Measurements from ENCODE around the gene EBF3. TPM values are rescaled to one million over a fixed set of nuclear protein-coding genes. Genes with fewer than 3 reads are reported as not detected.

Gene EBF3, protein sequence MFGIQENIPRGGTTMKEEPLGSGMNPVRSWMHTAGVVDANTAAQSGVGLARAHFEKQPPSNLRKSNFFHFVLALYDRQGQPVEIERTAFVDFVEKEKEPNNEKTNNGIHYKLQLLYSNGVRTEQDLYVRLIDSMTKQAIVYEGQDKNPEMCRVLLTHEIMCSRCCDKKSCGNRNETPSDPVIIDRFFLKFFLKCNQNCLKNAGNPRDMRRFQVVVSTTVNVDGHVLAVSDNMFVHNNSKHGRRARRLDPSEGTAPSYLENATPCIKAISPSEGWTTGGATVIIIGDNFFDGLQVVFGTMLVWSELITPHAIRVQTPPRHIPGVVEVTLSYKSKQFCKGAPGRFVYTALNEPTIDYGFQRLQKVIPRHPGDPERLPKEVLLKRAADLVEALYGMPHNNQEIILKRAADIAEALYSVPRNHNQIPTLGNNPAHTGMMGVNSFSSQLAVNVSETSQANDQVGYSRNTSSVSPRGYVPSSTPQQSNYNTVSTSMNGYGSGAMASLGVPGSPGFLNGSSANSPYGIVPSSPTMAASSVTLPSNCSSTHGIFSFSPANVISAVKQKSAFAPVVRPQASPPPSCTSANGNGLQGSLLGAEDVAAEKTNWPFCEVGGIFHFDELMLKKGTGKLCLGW
- 0.23 and 0.49 TPM in 2 replicates for total RNA-seq (2014; rRNA removed; shearing (Covaris generic))
- polyA plus RNA-seq (2016; fragmentation: Nextera tagmentation; extraction: Ambion mirVana) = 0.12 and 0.27 TPM in 2 replicates
- long read RNA-seq = 0 reads

DNA sequence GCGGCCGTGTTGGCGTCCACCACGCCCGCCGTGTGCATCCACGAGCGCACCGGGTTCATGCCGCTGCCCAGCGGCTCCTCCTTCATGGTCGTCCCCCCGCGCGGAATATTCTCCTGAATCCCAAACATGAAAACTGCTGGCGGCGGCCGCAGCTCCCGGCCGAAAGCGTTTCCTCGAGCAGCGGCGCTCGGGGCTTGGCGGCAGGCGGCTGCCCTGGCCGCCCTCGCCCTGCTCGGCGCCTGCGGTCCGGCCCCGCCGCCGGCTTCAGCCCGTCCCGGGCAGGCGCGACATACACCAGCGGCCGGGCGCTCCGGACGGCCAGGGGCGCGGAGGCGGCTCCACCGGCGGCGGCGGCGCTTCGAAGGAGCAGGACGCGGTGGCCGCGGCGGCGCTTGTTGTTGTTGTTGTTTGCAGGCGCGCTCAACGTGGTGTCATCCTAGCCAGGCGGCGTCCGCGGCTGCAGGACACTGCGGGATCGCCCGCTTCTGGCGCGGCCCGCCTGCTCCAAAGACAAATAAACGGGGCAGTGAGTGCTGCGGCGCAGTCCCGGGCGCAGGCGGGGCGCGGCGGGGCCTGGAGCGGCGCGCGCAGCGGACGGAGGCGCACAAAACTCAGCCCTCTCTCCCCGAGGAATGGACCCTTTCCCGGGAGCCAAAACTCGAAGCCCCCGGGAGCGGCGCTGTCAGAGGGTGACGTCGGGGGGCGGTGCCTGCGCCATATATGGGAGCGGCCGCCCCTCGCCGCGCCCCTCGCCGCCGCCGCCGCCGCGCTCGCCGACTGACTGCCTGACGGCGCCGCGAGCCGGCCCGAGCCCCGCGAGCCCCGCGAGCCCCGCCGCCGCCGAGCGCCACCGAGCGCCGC, at the start of gene EBF3:
Gene EBF3 (minus strand): TSS at position 634 of the 861 bp plus-strand sequence. CDS start 506 bp downstream, at position 128.
- Histone ChIP-seq H3K27ac (ENCODE audit: low read depth) (no peak within 1 kb of the TSS), H3K9me2 (ENCODE audit: insufficient read depth) (no peaks in the 10 kb centered on the region), H3K4me1 (ENCODE audit: insufficient read depth) (peaks cover 61% of the 10 kb centered on the region), H3K36me3 (ENCODE audit: insufficient read depth) (no peaks in the 10 kb centered on the region), H2AFZ (peak within 1 kb of the TSS; percentile 69), H3K79me2 (replicated peaks; ENCODE audit: insufficient read depth) (no peaks in the 10 kb centered on the region), H3K27me3 (ENCODE audit: insufficient read depth) (peaks cover 98% of the 10 kb centered on the region), H3F3A (replicated peaks; ENCODE audit: low read depth) (peaks cover 21% of the 10 kb centered on the region; the same call in 1 of the 2 replicates), H4K20me1 (replicated peaks; ENCODE audit: insufficient read depth) (peaks cover 15% of the 10 kb centered on the region), H3K4me3 (peak within 1 kb of the TSS; percentile 64), H3K4me2 (peak within 1 kb of the TSS; percentile 86)
- ATAC-seq = peak; percentile 9
- H3K4me3 Mint-ChIP-seq = peak within 1 kb of the TSS; percentile 71
- peaks cover 83% of the 10 kb centered on the region for H3K27me3 Mint-ChIP-seq (ENCODE audit: insufficient read depth, low read depth, poor library complexity)
- peaks cover 35% of the 10 kb centered on the region for H3K4me1 Mint-ChIP-seq
- no peaks in the 10 kb centered on the region for H3K36me3 Mint-ChIP-seq (ENCODE audit: low read depth)
- H3K9me3 Mint-ChIP-seq = peaks cover 9% of the 10 kb centered on the region; the same call in 1 of the 3 replicates
- no peak within 1 kb of the TSS for H3K27ac Mint-ChIP-seq
- TF ChIP-seq, protein P1, sequence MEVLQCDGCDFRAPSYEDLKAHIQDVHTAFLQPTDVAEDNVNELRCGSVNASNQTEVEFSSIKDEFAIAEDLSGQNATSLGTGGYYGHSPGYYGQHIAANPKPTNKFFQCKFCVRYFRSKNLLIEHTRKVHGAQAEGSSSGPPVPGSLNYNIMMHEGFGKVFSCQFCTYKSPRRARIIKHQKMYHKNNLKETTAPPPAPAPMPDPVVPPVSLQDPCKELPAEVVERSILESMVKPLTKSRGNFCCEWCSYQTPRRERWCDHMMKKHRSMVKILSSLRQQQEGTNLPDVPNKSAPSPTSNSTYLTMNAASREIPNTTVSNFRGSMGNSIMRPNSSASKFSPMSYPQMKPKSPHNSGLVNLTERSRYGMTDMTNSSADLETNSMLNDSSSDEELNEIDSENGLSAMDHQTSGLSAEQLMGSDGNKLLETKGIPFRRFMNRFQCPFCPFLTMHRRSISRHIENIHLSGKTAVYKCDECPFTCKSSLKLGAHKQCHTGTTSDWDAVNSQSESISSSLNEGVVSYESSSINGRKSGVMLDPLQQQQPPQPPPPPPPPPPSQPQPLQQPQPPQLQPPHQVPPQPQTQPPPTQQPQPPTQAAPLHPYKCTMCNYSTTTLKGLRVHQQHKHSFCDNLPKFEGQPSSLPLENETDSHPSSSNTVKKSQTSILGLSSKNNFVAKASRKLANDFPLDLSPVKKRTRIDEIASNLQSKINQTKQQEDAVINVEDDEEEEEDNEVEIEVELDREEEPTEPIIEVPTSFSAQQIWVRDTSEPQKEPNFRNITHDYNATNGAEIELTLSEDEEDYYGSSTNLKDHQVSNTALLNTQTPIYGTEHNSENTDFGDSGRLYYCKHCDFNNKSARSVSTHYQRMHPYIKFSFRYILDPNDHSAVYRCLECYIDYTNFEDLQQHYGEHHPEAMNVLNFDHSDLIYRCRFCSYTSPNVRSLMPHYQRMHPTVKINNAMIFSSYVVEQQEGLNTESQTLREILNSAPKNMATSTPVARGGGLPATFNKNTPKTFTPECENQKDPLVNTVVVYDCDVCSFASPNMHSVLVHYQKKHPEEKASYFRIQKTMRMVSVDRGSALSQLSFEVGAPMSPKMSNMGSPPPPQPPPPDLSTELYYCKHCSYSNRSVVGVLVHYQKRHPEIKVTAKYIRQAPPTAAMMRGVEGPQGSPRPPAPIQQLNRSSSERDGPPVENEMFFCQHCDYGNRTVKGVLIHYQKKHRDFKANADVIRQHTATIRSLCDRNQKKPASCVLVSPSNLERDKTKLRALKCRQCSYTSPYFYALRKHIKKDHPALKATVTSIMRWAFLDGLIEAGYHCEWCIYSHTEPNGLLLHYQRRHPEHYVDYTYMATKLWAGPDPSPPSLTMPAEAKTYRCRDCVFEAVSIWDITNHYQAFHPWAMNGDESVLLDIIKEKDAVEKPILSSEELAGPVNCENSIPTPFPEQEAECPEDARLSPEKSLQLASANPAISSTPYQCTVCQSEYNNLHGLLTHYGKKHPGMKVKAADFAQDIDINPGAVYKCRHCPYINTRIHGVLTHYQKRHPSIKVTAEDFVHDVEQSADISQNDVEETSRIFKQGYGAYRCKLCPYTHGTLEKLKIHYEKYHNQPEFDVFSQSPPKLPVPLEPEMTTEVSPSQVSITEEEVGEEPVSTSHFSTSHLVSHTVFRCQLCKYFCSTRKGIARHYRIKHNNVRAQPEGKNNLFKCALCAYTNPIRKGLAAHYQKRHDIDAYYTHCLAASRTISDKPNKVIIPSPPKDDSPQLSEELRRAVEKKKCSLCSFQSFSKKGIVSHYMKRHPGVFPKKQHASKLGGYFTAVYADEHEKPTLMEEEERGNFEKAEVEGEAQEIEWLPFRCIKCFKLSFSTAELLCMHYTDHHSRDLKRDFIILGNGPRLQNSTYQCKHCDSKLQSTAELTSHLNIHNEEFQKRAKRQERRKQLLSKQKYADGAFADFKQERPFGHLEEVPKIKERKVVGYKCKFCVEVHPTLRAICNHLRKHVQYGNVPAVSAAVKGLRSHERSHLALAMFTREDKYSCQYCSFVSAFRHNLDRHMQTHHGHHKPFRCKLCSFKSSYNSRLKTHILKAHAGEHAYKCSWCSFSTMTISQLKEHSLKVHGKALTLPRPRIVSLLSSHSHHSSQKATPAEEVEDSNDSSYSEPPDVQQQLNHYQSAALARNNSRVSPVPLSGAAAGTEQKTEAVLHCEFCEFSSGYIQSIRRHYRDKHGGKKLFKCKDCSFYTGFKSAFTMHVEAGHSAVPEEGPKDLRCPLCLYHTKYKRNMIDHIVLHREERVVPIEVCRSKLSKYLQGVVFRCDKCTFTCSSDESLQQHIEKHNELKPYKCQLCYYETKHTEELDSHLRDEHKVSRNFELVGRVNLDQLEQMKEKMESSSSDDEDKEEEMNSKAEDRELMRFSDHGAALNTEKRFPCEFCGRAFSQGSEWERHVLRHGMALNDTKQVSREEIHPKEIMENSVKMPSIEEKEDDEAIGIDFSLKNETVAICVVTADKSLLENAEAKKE (CRISPR knock-in tag; IDR thresholded peaks at IDR 0.05) = no peak
- TF ChIP-seq CREB1 (CRISPR knock-in tag; IDR thresholded peaks at IDR 0.05; ENCODE audit: low read depth) (peak; percentile 84), EZH2phosphoT487 (IDR thresholded peaks at IDR 0.05; ENCODE audit: unreplicated experiment) (peak; percentile 49), POLR2AphosphoS5 (IDR thresholded peaks at IDR 0.05; ENCODE audit: low read depth) (no peak), EZH2 (IDR thresholded peaks at IDR 0.05; ENCODE audit: low read depth, unreplicated experiment) (peak; percentile 49)
- peak; percentile 92 for DNase-seq (ENCODE audit: low spot score)
